C1 segment of cervical spinal cord (tissue), 14 donors: ENCODE measurements around the gene MIB2.
A peak's percentile ranks its signal among the peaks of the same experiment; 100 is the strongest.
"Not testable (repeated sequence)": the region's sequence is repeated elsewhere in the genome, so short reads cannot be mapped to it uniquely, and the experiment has no call there.

Experiments used
- DNase-seq, 14 donors: peaks; one replicate each; lab custom pipeline; 2025; lab: John Stamatoyannopoulos, UW

The MIB2 gene

DNA sequence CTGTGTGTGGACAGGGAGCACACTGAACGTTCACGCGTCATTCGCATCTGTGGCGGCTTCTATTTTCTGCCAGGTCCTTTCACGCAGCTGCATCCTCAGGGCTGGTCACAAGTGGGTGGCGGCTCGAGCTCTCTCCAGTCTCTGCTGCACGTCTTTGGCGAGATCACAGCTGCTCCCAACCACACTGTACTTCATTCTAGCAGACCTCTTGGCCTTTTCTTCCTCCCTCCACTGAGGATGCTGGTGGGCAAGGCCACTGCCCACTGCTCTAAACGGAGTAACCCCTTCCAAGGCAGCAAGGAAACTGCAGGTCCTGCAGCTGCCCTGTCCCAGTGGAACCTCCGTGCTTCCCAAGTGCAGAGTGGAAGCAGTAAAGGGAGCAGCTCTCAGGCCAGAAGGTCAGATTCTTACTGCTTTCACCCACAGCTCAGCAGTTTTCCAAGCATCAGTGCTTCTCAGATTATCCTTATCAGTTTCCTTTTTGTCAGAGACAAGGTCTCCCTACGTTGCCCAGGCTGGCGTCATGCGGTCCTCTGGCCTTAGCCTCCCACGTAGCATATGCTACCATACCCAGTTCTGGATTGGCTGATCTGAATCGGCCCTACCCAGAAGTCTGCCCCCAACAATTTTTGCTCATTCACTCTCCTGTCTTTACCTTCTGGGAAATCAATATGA is 32.4 kb downstream of the MIB2 start:
- DNase-seq, result not testable (repeated sequence)

DNA sequence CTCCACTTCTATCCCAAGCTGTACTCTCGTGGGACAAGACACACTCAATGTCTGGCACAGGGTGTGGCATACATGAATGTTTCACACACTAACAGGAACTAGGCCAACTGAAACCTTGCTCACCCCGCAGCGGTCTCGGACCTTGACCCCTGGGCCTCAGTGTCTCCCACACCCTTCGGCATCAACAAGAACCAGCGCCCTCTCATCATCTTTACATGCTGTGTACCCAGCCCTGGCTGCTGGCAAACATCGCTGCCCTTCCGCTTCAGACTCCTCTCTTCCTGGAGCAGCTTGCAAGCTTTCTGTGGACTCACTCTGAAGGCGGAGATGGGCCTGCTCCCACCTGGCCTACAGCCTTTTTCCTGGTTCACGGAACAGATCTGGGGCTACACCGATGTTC is 33.0 kb downstream of the MIB2 start:
- not testable (repeated sequence) for DNase-seq

DNA sequence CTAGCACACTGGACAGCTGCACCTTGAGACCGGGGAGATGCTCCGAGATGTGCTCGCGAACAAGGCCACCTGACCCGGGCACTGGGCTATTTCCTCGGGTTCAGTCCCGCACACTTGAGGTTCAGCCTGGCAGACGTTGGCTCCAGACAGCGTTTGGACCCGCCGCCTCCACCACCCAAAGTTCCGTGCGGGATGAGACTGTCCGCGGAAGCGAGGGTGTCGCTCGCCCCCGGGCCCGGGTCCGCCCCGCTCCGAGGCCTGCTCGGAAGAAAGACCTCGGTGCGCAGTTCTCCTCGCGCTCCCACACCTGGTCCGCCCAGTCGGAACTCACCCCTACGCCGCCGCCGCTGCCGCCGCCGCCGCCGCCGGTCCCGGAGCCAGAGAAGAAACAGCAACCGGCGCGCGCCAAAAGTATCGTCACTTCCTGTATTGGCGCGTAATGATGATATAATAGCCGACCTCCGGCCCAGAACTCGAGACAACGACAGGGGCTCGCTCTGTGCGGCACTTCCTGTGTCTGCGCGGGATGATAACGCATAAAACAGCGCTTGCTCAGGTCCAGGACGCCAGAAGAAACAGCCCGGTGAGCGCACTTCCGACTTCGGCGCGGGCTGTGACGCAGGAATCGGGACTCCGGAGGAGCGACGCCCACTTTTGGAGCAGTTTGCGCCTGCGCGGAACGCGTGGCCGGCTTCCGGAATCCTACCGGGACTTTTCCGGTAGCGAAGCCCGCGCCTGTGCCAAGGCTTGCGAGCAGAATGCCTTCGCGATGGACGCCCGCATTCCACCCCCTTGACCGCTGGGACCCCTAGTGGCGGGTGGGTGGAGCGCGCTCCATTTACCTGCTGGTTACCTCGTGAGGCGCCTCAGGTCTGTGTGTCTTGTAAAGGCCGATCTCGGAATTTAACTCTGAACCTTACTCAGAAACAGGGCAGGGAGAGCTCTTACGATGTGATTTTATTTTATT is 43.6 kb downstream of the MIB2 start, which contains the start of gene CDK11B:
CDK11B (minus strand) TSS at position 422 of the 967 bp plus-strand sequence. CDS start 1,519 bp downstream, outside the sequence.
- DNase-seq, result peak; percentile 39 to 95 (median 88)

DNA sequence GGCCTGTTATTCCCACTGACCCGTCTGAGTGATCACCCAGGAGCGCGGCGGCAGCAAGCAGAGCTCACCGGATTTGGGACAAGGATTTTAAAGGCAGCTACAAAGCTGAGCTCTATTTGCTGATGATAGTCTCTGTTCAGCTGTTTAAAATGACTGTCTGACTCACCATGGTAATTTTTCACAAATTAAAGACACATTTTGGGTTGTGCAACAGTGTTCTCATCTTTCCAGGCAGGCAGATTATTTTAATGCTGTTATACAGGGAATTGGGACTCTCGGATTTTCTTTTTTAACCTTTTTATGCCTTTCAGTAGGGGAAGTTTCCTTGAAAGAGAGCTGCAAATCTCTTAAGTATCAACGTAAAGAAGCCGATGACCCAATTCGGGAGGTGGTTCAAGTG is 47.1 kb downstream of the MIB2 start:
- not testable (repeated sequence) for DNase-seq

DNA sequence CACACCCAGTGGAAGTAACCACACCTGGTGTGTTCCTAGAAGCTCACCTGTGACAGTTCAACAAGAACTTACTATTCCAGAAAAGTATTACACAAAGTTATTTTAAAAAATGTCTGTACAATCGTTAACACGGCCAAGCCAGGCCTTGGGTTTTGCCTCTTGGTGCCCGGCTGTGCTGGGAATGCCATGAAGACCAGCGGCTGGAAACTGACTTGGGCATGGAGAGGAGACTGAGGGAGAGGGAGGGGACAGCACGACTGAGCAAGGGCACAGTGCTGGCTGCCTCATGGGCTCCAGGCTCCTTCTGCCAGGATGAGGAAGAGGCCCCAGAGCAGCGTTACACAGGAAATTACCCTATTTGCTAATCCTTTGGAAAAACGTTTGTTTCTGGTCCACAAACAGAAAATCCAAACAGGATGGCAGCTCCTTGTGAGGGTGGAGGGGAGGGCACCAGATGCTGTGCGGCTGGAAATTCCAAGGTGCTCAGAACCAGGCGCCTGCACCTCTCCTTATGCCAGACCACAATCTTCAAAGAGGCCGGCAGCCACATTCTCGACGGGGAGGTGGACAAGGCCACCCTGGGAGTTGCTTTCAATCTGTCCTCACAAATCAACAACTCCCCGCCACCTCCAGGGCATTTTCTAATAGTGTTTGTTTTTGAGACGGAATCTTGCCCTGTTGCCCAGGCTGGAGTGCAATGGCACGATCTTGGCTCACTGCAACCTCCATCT is 47.7 kb downstream of the MIB2 start:
- DNase-seq, result not testable (repeated sequence)

DNA sequence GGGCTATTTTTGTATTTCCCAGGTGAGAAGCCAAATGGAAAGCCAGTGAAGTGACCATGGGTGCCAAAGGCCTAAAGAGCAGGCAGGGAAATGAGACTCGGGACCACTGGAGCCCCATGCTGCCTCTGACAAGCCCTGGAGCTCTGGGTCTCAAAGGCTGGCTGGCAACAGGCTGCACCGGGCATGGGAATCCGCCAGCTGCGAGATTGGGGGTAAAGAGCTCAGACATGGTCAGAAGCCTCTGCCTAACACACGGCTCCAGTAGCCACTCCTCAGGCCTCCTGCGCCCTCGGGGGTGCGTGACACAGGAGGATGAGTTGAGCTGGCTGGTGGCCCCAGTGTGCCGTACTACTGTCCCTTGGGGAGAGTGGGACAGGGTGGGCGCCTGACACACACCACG is 49.0 kb downstream of the MIB2 start:
- DNase-seq, result not testable (repeated sequence)

DNA sequence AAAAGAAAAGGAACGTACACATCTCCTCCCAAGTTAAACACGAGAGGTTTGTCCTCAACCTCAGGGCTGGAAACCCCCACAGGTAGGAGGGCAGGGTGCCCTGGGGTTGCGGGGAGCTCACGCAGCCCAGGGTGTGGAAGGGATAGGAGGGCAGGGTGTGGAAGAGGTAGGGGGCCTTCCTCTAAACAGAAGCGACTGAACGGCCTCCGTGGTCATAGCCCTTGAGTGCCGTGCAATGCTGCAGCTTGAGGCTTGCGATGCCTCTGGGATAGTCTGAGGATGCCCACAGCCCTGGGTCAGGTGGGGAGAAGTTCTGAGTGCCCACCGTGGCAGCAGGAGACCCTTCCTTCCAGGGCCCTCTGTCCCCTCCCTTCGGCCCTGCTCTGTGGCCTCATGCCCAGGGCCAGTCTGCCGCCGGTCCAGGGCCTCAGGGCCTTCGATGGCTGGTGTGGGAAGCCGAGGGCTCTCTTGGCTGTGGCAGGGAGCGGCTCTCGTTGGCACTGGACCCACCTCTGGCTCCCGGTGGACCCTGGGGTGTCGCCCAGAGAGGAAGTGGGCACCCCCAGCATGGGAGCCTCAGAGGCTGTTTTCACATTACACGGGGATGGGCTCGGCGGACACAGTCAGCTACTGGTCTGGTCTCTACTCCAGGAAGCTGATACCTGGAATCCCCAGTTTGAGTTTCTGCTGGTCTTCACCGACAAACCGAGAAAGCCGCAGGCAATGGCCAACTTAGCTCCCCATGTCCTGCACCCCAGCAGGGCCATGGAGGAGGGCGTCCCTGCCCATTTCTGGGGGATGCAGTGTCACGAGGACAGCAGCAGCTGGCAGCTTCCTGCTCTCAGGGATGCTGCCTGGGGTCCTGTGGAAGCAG is 49.9 kb downstream of the MIB2 start:
- DNase-seq, result no peak

DNA sequence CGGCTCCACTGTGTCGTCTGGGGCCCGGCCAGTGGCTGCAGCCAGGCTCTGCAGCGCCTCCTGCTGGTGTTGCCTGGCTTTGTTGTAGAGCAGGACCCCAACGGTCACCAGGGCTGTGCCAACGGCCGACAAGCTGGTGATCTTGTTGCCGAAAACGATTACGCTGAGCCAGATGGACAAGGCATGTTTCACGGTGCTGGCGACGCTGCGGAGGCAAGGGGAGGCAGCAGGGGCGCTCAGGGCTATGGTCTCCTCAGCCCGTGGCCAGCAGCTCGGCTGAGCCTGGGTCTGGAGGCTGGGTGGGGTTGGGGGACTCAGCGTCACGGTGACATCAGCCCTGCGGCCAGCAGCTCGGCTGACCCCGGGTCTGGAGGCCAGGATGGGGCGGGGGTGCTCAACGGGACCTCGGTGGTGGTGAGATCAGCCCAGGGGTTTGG is 50.5 kb downstream of the MIB2 start:
- DNase-seq, result no peak

DNA sequence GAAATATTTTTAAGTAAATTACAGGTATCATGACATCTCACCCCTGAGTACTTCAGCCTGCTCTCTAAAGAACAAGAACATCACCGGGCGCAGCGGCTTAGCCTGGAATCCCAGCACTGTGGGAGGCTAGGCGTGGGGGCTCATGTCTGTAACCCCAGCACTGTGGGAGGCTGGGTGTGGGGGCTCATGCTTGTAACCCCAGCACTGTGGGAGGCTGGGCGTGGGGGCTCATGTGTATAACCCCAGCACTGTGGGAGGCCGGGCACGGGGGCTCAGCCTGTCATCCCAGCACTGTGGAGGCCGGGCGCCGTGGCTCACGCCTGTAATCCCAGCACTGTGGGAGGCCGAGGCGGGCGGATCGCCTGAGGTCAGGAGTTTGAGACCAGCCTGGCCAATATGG is 51.2 kb downstream of the MIB2 start:
- no peak for DNase-seq

DNA sequence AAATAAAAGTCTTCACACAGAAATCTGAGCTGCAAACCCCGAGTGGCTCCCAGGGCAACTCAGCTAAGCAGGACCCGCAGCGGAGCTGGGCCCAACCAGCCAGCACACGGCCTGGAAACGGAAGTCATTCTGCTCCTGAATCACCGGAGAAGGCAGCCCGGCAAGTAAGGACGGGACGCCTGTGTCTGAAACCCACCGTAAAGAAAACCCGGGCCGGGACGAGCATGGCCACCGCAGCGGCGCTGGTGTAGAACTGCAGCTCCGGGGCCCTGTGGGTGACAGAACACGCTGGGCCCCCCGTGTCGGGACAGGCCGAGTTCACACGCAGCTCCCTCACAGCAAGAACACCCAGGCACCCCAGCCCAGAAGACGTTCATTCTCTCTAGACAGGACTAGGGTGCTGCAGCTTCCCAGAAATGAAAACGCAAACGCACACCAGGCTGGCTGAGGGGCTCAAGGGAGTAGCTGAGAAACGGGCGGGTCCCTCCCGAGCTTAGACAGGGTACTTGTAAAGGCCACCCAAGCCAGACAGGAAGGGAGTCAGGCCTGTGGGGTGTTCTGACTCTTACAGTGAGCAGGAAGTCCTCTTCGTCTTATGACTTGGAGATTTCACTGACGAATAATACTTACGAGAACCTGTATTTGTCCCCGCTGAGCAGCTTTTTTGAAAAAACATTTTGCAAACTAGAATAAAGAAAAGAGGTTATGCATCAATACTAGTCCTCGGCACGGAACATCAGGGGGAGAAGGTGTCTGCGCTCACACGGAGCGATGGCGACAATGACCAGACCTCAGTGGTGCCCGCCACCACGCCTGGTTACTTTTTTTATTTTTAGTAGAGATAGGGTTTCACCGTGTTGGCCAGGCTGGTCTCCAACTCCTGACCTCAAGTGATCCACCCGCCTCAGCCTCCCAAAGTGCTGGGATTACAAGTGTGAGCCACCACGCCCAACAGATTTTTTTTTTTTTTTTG is 54.5 kb downstream of the MIB2 start:
- no peak for DNase-seq

DNA sequence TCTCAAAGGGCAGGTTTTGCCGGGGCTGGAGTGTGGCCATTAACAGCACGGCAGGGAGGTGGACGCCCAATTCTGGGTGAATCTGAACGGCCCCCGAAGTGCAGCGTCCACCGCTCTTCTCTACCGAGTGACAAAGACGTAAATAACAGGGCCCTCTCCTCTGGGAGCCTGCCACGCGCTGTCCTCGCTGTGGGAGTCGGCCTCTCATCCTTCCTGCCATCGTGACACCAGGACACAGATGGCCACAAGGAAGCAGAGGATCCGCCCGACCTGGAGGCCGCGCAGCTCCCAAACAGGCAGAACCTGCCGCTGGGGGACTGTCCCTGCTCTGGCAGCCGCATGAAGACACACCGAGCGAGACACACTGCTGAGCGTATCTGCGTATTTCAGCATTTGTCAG is 55.6 kb downstream of the MIB2 start:
- no peak for DNase-seq

DNA sequence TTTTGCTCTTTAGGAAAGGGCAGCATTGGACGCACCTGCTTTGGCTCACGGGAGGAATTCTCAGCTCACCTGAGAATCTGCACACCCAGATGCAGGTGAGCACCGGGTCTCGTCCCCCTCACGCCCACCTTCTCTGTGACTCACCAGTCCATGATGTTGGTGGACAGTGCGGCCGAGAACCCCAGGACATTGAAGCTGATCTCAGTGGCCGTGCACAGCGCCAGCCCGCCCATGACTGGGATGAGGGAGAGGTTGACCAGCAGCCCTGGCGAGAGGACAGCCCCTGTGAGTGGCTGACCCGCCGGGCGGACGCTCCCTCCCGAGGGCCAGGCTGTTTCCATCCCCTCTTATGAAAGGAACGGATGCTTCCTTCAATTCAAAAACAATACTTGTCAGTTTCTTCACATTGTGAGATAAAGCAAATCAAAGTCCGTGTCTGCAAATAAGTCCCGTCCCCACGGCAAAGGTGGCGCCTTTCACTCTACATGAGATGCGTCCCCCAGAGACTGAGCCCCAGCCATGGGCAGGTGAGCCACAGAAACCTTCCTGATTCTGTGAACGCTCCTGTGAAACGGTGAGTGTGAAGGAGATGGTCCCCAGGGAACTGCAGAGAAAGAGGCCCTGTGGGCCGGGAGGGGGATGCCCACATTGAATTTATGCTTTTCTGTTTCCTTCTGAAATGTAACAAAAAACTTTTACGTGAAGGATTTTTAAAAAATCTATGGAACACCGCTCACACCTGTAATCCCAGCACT is 56.2 kb downstream of the MIB2 start:
- no peak for DNase-seq

DNA sequence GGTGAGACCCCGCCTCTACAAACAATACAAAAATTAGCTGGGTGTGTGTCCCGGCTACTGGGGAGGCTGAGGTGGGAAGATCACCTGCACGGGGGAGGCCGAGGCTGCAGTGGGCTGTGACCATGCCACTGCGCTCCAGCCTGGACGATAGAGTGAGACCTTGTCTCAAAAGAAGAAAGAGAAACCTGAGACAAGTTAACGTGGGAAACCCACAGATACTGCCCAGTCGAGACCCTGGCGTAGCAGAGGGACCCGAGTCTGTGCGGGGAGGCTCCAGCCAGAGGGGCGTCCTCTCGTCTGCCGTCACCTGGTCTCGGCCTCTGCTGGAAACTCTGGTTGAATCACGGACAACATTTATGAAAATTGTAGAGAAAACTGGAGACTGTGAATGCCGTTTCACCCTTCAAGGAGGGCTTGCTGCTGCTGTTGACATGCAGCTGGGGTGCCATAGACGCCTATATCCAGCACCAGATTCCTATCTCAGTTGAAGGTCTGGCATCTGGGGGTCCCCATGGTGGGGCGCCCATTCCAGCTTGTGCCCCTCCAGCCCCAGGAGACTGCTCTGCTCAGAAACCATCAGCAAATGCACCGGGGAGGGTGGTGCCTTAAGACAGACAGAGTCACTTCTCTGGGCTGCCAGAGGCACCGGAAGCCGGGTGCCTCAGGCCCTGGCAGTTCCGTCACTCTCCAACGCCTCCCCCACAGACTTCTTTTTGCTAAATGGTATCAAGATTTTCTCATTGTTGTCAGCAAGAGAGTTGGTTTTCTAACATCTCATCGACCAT is 57.1 kb downstream of the MIB2 start:
- no peak for DNase-seq

DNA sequence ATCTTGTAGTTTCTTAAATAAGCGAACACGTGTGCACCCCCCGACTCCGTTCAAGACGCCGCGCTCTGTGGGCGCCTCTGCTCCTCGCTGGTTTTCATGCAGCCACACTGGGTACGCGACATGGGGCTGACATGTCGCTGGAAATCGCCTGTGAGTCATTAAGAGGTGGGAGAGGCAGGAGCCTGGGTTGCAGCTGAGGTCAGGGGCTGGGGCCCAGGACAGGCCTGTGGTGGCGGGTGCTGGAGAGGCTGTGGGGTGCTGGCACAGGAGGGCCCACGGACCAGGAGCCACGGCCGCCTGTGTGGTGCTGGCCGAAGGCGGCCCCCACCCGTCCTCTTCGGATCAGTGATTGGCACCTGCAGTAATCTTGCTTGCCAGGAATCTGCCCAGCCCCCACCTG is 59.5 kb downstream of the MIB2 start:
- not testable (repeated sequence) for DNase-seq

DNA sequence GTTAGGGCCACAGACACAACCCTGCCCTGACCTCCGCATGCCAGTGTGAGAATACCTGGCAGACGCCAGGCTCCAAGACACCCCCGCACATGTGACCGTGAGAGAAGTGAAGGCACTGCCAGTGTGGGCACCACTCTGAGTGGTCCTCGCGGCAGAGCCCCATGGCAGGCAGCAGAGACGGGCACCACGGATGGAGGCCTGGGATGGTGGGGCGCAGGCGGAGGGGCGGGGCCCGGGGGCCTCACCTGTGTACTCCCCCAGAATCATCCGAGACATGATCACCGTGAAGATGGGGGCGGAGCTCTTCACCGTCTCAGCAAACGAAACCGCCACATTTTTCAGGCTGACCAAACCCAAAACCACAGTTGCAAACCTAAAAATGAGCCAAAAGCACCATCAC is 59.9 kb downstream of the MIB2 start:
- DNase-seq, result not testable (repeated sequence)

DNA sequence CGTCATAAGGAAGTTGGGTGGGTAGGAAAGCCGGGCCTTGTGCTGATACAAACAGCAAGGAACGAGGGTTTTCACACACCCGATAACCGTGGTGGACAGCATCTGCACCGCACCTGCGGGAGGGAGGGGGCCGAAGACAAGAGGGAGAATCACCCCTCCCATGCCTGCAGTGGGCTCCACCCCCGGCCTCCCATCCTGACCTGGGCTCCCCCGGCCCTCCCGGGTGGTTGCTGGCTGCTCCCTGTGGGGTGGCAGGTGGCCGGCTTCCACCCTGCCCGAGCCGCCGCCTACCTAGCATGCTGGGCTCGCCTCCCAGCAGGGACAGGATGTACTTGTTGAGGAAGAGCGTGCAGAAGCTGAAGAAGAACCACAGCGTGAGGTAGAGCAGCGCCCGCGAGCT is 60.8 kb downstream of the MIB2 start:
- not testable (repeated sequence) for DNase-seq

DNA sequence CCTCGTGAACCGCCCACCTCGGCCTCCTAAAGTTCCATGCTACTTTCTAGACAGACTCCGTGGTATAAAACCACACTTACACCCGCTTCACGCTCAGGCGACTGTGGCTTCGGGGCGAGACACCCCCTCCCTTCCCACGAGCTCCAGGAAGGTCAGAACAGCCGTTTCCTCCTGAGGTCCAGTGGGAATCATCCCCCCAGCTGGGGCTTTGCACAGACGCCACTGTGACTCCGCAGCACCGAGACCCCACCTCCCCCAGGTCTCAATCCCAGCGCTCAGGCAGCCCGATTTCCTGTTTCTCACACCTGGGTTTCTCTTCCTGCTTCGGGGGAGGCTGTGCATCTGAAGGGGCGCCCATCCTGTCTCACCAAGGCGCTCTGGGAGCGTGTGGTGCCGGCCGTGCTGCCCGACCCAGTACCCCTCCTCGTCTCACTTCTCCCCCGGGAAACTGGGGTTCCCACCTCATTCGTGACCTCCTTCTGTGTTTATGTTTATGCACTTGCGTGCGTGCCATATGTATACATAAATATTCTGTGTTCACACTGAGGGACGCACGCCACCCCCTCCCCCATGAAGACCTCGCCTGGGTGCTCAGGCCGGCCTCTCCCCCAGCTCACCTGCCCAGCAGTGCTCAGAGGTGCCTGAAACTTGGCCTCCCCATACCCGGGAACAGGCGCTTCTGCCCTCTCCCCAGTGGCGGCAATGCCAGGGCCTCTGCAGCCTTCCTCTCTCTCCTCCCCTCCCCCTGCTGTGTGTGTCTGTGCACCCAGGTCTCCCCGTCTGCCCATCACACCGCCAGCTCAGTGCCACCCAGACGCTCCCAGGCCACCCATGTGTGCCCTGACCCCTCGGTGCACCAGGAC is 62.6 kb downstream of the MIB2 start:
- no peak for DNase-seq
